Limb (tissue), 2 donors: ENCODE data around the gene SMG1.
"Not testable (repeated sequence)": the region's sequence is repeated elsewhere in the genome, so short reads cannot be mapped to it uniquely, and the experiment has no call there.

Experiments
- DNase-seq, 2 donors: peaks; one replicate each; pipeline ENCODE4 v3.0.0-alpha.2; 2016; ENCODE audit errors: extremely low spot score in 2 of 2

The SMG1 gene

DNA sequence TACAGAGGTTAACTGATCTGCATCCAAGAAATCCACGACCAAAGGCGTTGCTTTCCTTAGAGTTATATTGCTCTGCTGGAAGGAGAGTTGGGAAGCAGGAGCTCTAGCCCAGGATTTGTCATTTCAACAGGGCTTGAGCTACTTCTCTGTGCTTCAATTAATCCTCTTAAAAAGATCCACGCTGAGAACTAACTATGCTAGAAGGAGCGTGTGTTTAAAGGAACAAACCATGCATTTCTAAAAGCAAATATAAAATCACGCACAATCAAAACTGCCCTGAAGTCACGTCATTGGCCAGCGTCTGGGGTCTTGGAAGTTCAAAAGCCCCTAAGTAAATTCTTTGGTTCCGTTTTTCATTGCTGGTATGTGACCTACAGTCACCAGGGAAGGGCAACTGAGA lies 125.9 kb downstream of the SMG1 start:
- no peak for DNase-seq

- DNase-seq = no peak
Observed at GRCh38 chr16:18799500-18799899, 126.7 kb downstream of the SMG1 start.

DNA sequence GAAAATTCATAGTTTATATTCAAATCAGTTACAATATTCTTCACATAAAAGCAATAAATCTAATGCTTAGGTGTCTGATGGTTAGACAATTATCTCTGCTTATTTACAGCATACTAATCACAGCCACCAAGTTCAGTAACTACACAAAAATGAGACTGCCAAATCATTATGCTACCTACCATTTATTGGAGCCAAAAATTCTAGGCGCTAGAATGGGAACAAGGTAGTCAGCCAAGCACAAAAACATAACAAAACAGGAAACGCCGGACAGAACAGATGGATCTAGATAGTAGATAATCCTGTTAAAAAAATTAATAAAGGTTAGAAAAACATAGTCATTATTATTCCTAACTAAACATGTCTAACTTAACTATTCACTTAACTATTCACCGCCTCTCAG lies 128.5 kb downstream of the SMG1 start:
- DNase-seq = no peak

DNA sequence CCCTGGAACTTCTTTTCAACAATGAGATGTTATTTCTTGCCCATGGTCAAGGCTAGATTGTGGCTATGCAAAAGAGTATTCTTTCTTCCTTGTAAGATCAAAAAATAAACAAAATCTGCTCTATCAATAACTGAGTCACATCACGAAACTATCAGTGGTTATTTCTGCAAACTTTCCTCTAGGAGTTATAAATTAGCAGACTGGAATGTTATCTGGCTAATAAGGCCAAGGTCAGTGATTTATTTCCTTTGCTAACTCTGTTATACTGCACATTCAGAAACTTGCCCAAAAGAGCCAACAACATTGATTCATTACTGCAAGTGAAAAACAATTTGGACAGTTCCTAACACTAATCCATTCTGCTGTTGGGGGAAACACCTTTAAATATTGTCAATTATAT lies 129.8 kb downstream of the SMG1 start:
- no peak for DNase-seq

DNA sequence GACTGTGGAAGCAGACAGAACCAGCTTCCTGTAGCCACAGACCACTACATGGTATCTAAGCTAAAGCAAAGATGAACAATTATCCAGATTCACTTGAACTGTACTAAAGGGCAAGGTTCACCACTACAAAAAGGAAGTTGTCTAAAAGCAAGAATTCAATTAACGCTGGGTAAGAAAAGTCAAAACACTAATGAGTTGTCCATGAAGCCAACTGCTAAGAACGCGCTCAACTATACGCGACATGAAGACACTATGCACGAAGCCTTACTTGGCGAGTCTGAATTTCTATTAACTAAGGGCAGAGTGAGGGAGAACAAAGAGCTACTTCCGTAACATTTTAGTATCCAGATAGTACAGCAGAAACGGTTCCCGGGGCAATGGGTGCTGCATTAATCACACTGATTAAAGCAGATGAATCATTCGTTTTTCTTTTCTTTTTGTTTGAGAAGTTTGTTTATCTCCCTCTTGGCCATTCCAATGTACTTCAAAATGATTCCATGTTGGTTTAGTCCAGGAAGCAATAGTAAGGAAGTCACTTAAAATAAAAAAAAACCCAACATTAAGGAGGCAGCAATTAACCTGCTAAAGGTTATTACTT lies 133.3 kb downstream of the SMG1 start:
- no peak for DNase-seq

DNA sequence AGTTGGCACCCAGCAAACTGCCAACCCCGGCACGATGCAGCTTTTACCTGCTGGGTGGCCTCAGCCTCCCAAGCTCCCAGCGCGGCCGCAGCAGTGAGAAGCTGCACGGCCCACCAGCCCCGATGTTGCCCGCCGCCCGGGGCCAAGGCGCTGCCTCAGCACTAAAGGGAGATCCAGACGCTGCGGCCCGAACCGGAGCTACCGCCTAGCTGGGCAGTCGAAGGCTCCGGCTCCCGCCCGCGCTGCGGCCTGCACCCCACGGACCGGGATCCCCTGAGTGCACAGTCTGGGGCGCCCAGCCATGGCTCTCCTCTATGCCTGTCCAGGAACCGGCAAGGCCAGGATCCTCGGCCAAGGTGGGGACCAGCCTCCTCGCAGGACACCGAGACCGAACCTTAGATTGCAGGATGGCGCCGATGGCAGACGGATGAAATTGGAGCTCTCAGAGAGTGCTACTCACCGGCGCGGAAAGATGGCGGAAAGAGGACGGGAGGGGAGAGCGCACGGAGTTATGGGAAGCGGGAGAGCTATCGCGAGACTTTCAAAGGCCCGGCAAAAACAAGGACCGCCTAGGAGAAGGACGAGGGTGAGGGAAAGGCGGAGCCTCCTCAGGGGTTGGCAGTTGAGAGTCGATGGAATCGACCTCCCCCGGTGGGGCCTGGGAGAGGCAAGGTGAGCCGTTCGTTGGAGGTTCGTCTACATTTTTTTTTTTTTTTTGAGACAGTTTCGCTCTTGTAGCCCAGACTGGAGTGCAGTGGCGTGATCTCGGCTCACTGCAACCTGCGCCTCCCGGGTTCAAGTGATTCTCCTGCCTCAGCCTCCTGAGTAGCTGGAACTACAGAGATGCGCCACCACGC lies 136.1 kb downstream of the SMG1 start, which contains the start of gene RPS15A:
Gene RPS15A, minus strand, starts transcription at position 485 of the 857 bp plus-strand sequence. CDS start 1,221 bp downstream, outside the sequence.
- peak; percentile 92 to 97 for DNase-seq

DNA sequence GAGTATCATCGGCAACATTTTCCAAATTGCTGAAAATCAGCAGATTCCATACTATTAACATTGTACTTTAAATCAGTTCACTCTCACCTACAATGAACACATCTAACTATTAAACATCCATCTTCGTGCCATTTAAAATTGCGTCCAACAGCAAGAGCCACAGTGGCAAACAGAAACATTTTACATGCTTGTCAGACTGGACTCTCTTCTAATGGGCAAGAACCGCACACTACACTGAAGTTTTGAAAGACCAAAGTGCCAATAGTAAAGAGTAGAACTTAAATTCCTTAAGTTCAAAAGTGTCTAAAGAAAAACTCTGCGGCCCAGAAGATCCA lies 136.7 kb downstream of the SMG1 start:
- DNase-seq = no peak

DNA sequence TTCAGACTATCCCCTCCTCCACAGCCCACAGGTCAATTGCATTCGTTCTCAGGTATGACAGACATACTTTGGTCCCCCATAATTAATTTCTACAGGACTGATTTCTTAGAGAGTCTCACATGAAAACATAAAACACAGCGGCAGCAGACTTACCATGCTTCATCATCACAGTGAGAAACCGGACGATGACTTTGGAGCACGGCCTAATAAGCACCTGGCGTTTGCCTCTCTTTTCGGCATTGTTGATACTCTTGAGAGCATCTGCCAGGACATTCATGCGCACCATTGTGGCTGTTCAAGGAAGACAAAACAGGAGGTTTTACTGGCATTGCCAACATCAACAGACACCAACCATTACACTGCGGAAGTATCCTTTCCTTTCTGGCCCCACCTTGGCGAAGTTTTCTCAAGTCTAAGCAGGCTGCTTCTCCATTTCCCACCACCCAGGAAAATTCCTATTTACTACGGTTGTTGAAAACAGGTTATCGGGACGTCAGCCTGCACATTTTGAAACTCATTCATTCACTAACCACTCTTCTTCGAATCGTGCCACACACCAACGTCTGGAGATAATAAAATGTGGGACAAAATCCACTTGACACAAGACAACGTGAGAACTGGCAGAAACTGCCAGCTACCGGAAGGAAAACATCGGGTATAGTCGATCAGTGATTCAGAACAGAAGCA lies 137.2 kb downstream of the SMG1 start:
- DNase-seq = no peak

GRCh38 chr16:18784917-18785623 lies 141.1 kb downstream of the SMG1 start:
- DNase-seq = no peak

DNA sequence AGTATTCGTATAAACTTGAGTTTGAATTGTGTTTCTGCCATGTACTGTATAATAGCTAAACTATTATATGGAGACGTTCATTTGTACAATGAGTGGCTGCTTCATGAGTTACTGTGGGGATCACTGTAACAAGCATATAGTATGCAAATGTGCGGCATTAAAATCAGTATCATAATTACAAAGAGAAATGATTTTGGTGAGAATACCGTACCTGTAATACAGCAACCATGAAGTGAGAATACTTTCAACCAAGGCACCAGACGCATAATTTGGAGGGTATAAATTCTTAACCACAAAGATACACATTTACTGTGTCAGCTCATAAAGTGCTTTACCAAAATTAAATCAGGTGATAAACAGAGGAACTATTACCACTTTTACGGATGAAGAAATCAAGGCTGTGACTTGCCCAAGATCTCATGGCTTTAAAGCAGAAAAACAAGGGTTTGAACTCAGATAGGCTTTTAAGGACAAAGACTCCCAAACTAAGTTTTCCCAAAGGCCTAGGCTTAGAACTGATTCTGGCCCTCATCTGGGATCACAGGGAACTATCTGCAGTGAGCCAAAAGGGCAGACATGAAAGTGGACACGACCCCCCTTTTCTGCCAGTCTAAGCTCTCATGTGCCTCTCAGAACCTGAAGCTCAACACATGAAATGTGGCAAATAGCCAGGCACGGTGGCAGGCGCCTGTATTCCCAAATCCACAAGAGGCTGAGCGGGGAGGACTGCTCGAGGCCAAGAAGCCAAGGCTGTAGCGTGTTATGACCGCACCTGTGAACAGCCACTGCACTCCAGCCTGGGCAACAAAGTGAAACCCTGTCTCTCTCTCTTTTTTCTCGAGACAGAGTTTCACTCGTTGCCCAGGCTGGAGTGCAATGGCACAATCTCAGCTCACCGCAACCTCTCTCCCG lies 142.5 kb downstream of the SMG1 start:
- no peak for DNase-seq

GRCh38 chr16:18782697-18783429 lies 143.3 kb downstream of the SMG1 start:
- no peak for DNase-seq

GRCh38 chr16:18781232-18781631 lies 145.0 kb downstream of the SMG1 start:
- not testable (repeated sequence) for DNase-seq

GRCh38 chr16:18780460-18781026 lies 145.7 kb downstream of the SMG1 start:
- DNase-seq = not testable (repeated sequence)

DNA sequence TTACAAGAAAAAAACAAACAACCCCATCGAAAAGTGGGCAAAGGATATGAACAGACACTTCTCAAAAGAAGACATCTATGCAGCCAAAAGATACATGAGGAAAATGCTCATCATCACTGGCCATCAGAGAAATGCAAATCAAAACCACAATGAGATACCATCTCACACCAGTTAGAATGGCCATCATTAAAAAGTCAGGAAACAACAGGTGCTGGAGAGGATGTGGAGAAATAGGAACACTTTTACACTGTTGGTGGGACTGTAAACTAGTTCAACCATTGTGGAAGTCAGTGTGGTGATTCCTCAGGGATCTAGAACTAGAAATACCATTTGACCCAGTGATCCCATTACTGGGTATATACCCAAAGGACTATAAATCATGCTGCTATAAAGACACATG lies 148.5 kb downstream of the SMG1 start:
- not testable (repeated sequence) for DNase-seq

GRCh38 chr16:18776334-18776733 lies 149.9 kb downstream of the SMG1 start:
- DNase-seq = not testable (repeated sequence)

- not testable (repeated sequence) for DNase-seq
Observed at GRCh38 chr16:18774651-18775050, 151.6 kb downstream of the SMG1 start.

DNA sequence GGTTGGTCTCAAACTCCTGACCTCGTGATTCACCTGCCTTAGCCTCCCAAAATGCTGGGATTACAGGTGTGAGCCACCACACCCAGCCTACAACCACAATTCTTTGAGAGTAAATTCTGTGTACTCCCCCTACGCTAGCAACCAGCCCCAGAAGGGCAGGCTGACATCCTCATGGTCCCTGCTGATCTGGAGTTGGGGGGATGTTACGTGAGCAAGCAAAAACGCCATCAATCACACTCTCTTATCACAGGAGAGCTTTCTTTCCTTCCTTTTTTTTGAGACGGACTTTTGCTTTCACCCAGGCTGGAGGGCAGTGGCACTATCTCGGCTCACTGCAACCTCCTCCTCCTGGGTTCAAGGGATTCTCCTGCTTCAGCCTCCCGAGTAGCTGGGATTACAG lies 154.0 kb downstream of the SMG1 start:
- not testable (repeated sequence) for DNase-seq

GRCh38 chr16:18770336-18770962 lies 155.8 kb downstream of the SMG1 start:
- not testable (repeated sequence) for DNase-seq

- not testable (repeated sequence) for DNase-seq
Observed at GRCh38 chr16:18767217-18767616, 159.0 kb downstream of the SMG1 start.
